Heart left ventricle (tissue), 16 donors: ENCODE measurements around the gene IRS2. TPM values are rescaled to one million over a fixed set of nuclear protein-coding genes. Genes with fewer than 3 reads are reported as not detected.

ENCODE experiments used
- ATAC-seq, 4 donors: fragments of 200-7000 bp; cut with Tn5 transposase; one replicate each; pipeline ENCODE4 v1.9.1; 2020 to 2022; ENCODE audit warnings: moderate library complexity in 4 of 4, mild to moderate bottlenecking in 3 of 4, moderate number of reproducible peaks in 1 of 4
- DNase-seq, 5 donors: peaks; one replicate each; pipeline ENCODE4 v3.0.0-alpha.2; 2020
- H3K27ac ChIP-seq, 12 donors: fragments of 200-600 bp; sonication (generic) in 4 of 12; one replicate each; pipeline versions ENCODE4 v1.5.0 to v1.8.0; 2016 to 2022; ENCODE audit warnings: mild to moderate bottlenecking in 2 of 12
- H3K27me3 ChIP-seq, 9 donors: fragments of 200-600 bp; sonication (generic) in 2 of 9; one replicate each; pipeline versions ENCODE4 v1.5.1 to v1.8.0; 2016 to 2022; ENCODE audit warnings: mild to moderate bottlenecking in 3 of 9
- H3K36me3 ChIP-seq, 9 donors: fragments of 200-600 bp; sonication (generic) in 2 of 9; one replicate each; pipeline versions ENCODE4 v1.5.0 to v1.8.0; 2018 to 2022; ENCODE audit warnings: mild to moderate bottlenecking in 2 of 9
- H3K4me1 ChIP-seq, 12 donors: fragments of 200-600 bp; sonication (generic) in 4 of 12; one replicate each; pipeline versions ENCODE4 v1.5.0 to v1.8.0; 2016 to 2022; ENCODE audit warnings: mild to moderate bottlenecking in 3 of 12
- H3K4me3 ChIP-seq, 12 donors: fragments of 200-600 bp; sonication (generic) in 4 of 12; one replicate each; pipeline versions ENCODE4 v1.5.0 to v1.8.0; 2017 to 2022; ENCODE audit warnings: mild to moderate bottlenecking in 9 of 12, moderate library complexity in 4 of 12
- H3K9me3 ChIP-seq, 12 donors: fragments of 200-600 bp; sonication (generic) in 4 of 12; one replicate each; pipeline versions ENCODE4 v1.5.0 to v1.8.0; 2016 to 2022; ENCODE audit warnings: mild to moderate bottlenecking in 1 of 12
- CTCF ChIP-seq, 12 donors: fragments of 200-600 bp; sonication (generic) in 4 of 12; IDR thresholded peaks; one replicate each; pipeline versions ENCODE4 v1.5.0 to v1.8.0; 2018 to 2022; ENCODE audit warnings: antibody characterized with exemption in 12 of 12, mild to moderate bottlenecking in 5 of 12
- POLR2A ChIP-seq, 2 donors: fragments of 450-650 bp; IDR thresholded peaks; one replicate each; pipeline ENCODE4 v1.6.1; 2017; ENCODE audit warnings: antibody characterized with exemption in 2 of 2, mild to moderate bottlenecking in 2 of 2, moderate library complexity in 2 of 2
- WGBS, 4 donors: extraction: QIAGEN DNeasy Blood & Tissue Kit in 2 of 4; methylation state at CpG; one replicate each; pipeline versions ENCODE4 v1.1.5 to v1.1.7; 2013 to 2018; 5-methylcytosine and 5-hydroxymethylcytosine counted together
- intact Hi-C, 10 donors: fragments of 100-400 bp; cut with DNase I; formaldehyde crosslinking; loops; one replicate each; pipeline versions ENCODE4 v1.11.1 to v1.14.2; 2022
- polyA plus RNA-seq, 2 donors: library from polyadenylated mRNA; stranded (reverse); fragments of 200-250 nt; gene quantifications; one replicate each; pipeline ENCODE4 v1.2.3, GENCODE V29; 2013
- total RNA-seq, 9 donors: library from RNA; depleted of rRNA in 2 of 9; stranded (reverse); fragments of >200 nt in 2 of 9; fragmentation: NEBNext Ultra II Directional in 3 of 9; extraction: Animal tissue kit (Norgen Biotek cat#: 25700) in 3 of 9; gene quantifications; one replicate each; pipeline versions ENCODE4 v1.1.0 to v1.2.4, GENCODE V29; 2016 to 2023
- donor health status: ischemic (EF 13 %, LVEDD 7.1; RV severe dilation, severe dysfunction).
- donor health status: healthy with polysubstance abuse.
- donor health status: DM: no; HTN: yes; CAD: no.
- donor health status: DM: no; HTN: no; CAD: no.
- donor health status: ischemic (EF 25% LVEDD 6.9; RV normal size, moderate dysfunction).
- donor health status: ischemic (EF 25% LVEDD 5.7; RV mildly dilated, moderate dysfunction).
- donor health status: healthy.
- donor health status: DM: yes; HTN: yes; CAD: no.
- donor health status: ischemic (EF 35%, LVEDD 5.7; RV mildly dilated, moderate dysfunction).
- donor health status: nonischemic (EF 11% LVEDD 7.7; RV severe dilation, severe dysfunction).
- donor health status: DM: yes; HTN: yes; CAD: no.
- donor health status: PGD.
- donor health status: ischemic (EF 29% LVEDD 5.4; RV normal size, mild dysfunction).
- donor health status: nonischemic (EF 23%, LVEDD 6.1; RV moderate dilation, normal function).

IRS2 gene
- total and polyA plus RNA-seq, 11 donors = 3.4 to 54.9 (median 14.4) TPM

- TF ChIP-seq CTCF (IDR thresholded peaks at IDR 0.05) (no peak), POLR2A (IDR thresholded peaks at IDR 0.05) (no peak)
- no peaks in the 10 kb centered on the region for H3K9me3 ChIP-seq
- no peak overlapping the region for H3K27ac ChIP-seq
- no peaks in the 10 kb centered on the region for H3K4me1 ChIP-seq
- no peak overlapping the region for H3K4me3 ChIP-seq
- no peaks in the 10 kb centered on the region for H3K36me3 ChIP-seq
- peaks cover 0 to 8% (median 0%) of the 10 kb centered on the region in 9 donors for H3K27me3 ChIP-seq
- 71 to 73% (median 73%) methylated on average over 14 of the region's 14 CpGs for WGBS, 4 donors
- ATAC-seq = peak in 1 of 4 donors; percentile 21
- no peak for DNase-seq
- intact Hi-C loops = no loop called here
Measured at GRCh38 chr13:109809216-109809932, 23.0 kb upstream of the IRS2 start.

- intact Hi-C loops = no loop called here
- 88 to 92% (median 90%) methylated on average over 3 of the region's 3 CpGs for WGBS, 4 donors
- Histone ChIP-seq H3K4me1 (no peaks in the 10 kb centered on the region), H3K36me3 (no peaks in the 10 kb centered on the region), H3K27me3 (peaks cover 0 to 2% (median 0%) of the 10 kb centered on the region in 9 donors), H3K27ac (no peak overlapping the region), H3K9me3 (no peaks in the 10 kb centered on the region), H3K4me3 (no peak overlapping the region)
- ATAC-seq (no peak), DNase-seq (no peak)
- no peak for TF ChIP-seq CTCF (IDR thresholded peaks at IDR 0.05)
- no peak for TF ChIP-seq POLR2A (IDR thresholded peaks at IDR 0.05)
Measured at GRCh38 chr13:109807345-109807744, 21.0 kb upstream of the IRS2 start.

- intact Hi-C loops = no loop called here
- Histone ChIP-seq H3K36me3 (no peaks in the 10 kb centered on the region), H3K4me1 (no peaks in the 10 kb centered on the region), H3K4me3 (no peak overlapping the region), H3K27ac (no peak overlapping the region), H3K9me3 (no peaks in the 10 kb centered on the region), H3K27me3 (peaks cover 0 to 5% (median 0%) of the 10 kb centered on the region in 9 donors)
- WGBS, 4 donors = 68 to 83% (median 78%) methylated on average over 9 of the region's 9 CpGs
- ATAC-seq (peak in 1 of 4 donors; percentile 50), DNase-seq (no peak)
- TF ChIP-seq POLR2A (IDR thresholded peaks at IDR 0.05) (no peak), CTCF (IDR thresholded peaks at IDR 0.05) (no peak)
Measured at GRCh38 chr13:109804654-109805053, 18.3 kb upstream of the IRS2 start.

- DNase-seq = no peak
- Histone ChIP-seq H3K4me1 (no peaks in the 10 kb centered on the region), H3K27me3 (peaks cover 0 to 8% (median 0%) of the 10 kb centered on the region in 9 donors), H3K4me3 (no peak overlapping the region), H3K9me3 (no peaks in the 10 kb centered on the region), H3K27ac (no peak overlapping the region), H3K36me3 (no peaks in the 10 kb centered on the region)
- intact Hi-C loops = no loop called here
- TF ChIP-seq POLR2A (IDR thresholded peaks at IDR 0.05) (no peak), CTCF (IDR thresholded peaks at IDR 0.05) (no peak)
- 85 to 100% (median 90%) methylated on average over 1 of the region's 1 CpG for WGBS, 4 donors
- no peak for ATAC-seq
Measured at GRCh38 chr13:109803825-109804224, 17.4 kb upstream of the IRS2 start.
